ENCODE data around the gene SPTBN1.
A peak's percentile ranks its signal among the peaks of the same experiment; 100 is the strongest.

SPTBN1 gene

GRCh38 chr2:54534221-54534620 is 78.1 kb downstream of the SPTBN1 start:
- no peak for DNase-seq

DNA sequence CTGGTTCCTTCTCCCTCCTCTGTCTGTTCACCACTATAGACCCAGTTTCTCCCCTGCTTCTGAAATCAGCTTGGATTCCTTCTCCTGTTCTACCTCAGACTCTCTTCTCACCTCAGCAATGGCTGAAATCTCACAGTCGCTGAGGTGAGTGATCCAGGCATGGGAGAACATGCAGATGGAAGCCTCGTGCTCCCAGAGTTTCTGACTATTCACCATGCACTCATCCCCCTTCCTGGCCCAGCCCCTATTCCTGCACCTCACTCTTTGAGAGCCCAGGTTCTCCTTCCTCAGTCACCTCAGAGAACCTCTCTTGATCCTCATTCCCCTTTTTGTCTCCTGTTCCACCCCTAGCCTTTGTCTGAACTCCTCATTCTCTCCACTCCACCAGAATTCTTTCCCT is 78.5 kb downstream of the SPTBN1 start:
- DNase-seq: no peak

- DNase-seq: no peak
These were observed 79.6 kb downstream of the SPTBN1 start for GRCh38 chr2:54535599-54536195.

GRCh38 chr2:54536720-54537119 is 80.6 kb downstream of the SPTBN1 start:
- DNase-seq: no peak

DNA sequence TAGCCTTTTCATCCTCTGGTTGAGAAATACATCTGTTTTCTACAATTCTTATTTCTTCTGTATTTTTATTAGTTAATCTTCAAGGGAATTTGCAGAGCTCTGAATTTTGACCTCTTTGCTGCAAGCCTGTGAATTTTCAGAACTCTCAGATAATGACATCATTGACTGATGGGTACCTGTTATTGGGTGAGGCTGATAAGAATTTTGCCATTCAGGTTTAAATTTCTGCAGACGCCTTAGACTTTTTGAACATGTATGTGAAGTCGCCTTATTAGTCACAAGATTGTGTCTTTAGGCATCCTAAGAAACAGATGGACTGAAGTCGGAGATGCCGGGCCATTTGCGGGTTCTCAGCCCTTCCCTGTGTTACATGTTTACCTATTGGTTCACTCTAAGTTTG is 82.4 kb downstream of the SPTBN1 start:
- DNase-seq: no peak

- no peak for DNase-seq
These were observed 83.6 kb downstream of the SPTBN1 start for GRCh38 chr2:54539683-54540082.

GRCh38 chr2:54540194-54540593 is 84.1 kb downstream of the SPTBN1 start:
- no peak for DNase-seq

DNA sequence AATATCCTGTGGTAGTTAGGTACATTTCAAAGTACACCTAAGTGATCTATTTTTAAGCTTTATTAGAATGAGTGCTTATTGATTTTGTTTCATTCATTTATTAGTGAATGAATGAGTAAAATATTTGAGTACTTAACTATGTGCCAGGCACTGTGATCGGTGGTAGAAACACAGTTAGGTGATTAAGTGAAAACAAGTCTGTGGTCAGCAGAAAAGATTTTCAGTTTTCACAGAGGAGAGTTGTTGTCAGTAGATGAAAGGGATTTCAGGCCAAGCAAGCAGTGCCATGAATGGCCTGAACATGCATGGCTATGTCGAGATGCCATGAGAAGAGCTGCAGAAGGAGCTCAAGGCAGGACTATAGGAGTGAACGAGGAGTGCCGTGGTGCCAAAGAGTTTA is 85.9 kb downstream of the SPTBN1 start:
- DNase-seq: no peak

GRCh38 chr2:54543733-54544396 is 87.7 kb downstream of the SPTBN1 start:
- no peak for DNase-seq

DNA sequence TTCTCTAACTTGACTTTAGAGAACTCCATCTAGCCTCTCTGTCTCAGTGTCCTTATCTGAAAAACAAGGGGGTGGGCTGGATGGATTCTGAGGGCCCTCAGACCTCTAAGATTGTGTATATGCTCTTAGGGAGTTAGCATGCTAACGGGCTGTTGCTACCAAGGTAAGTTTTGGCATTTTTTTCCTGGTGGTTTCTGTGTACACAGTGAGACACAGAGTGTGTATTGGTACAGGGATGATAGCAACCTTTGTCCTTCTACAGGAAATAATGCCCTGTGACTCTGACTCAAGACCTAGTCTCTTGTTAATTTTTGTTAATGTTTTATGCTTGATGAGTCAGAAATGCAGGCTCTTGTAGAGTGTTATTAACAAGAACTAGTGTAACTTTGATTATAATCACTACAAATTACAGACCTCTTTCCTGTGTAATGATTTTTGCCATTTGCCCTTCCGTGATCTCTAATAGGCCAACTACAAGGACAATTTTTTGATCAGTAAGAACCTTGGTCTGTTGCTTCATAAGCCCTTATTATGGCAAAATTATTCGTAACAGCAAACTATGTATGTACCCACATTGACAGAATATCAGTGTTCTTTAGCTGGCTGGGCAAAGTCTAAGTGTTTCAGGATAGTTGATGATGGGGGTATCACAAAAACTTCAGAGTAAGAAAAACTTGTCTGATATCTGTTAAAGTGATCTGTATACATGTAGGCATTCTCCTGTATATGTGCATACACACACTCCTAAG is 89.7 kb downstream of the SPTBN1 start:
- DNase-seq: peak; percentile 94

DNA sequence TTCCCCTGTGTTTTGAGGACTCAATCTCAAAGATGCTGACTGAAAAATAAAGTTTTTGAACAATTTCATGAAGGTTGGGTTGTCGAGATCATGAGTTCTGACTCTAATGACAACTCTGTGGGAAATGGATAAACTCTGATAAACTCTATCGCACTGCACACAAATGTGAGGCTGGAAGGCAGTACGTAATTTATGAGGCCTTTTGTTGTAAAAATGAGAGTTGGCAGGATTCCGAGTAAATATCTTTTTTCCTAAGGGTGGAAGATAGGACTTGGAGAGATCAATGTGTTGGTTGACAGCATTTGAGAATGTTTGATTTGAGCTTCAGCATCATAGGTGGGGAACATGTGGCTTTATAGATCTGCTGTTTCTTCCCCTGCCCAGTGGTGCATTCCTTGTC is 90.4 kb downstream of the SPTBN1 start:
- no peak for DNase-seq

DNA sequence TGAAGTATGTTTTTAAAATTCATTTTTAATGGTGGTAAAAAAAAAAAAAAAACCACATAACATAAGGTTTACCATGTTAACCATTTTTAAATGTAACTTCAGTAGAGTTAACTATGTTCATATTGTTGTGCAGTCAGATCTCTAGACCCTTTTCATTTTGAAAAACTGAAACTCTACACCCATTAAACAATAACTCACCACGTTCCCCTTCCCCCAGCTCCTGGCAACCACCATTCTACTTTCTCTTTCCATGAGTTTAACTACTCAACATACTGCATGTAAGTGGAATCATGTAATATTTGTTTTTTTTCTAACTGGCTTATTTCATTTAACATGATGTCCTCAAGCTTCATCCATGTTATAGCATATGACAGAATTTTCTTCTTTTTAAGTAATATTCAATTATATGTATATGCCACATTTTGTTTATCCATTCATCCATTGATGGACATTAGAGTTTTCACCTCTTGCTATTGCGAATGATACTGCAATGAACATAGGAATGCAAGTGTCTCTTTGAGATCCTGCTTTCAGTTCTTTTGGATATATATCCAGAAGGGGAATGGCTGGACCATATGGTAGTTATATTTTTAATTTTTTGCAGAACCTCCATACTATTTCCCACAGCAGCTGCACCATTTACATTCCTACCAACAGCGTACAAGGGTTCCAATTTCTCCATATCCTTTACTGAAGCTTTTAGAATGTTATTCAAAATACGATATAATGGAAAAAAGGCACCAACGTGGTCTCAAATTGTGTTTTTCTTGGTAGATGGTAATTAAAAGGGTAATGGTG is 91.0 kb downstream of the SPTBN1 start:
- peak; percentile 40 for DNase-seq

GRCh38 chr2:54549430-54549829 is 93.3 kb downstream of the SPTBN1 start:
- no peak for DNase-seq

DNA sequence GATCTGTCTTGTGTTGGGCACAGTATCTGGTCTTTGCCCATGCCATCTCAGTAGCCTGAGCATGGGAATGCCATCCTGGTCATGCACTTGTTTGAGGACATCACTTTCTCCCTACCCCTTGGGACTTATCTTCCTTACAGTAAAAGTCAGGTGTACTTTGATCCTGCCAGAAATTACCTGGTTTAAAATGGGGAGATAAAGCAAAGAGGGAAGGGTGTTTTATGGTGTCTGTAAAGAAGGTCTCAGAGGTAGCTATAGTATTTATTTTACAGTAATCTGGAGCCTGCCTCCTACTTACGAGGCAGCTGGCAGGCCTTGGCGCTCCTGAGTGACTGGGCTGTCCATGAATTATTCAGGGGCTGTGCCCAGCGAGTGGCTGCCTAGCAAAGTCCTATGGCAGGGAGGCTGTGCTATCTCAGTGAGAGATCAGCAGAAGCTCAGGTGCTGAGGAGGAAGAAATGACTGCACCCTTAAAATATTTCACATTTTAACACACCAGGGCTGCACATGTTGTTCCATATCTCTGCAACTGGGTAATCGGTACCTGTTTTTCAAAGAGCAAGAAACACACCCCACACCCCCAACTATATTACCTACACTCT is 93.9 kb downstream of the SPTBN1 start:
- no peak for DNase-seq

GRCh38 chr2:54550547-54550946 is 94.4 kb downstream of the SPTBN1 start:
- DNase-seq: no peak

DNA sequence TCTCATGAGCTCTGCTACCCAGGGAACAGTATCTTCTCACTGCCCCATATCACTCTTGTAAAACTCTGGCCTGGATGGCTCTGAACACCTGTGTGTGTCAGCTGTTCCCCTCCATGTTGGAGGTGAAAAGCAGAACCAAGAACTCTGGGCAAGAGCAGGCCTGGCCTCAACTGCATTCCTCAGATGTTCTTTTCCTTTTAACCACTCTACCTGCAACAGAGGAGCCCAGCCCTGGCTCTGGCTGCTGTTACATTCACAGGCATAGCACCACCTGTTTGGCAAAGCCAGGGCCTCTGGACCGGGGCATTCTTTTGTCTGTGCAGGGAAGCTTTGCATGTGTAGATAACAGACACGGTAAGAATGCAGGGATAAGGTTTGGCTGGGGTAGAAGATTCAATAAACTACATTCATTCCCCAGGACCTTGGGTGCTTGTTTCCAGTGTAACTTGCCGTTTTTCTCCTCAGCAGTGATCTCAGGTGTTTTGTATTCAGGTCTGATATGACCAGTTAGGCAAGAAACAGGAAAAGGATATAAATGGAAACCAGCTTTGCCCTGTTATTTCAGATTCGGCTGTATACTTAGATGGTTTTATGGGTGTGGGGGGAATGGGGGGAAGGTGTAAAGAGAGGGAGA is 95.1 kb downstream of the SPTBN1 start:
- DNase-seq: no peak

DNA sequence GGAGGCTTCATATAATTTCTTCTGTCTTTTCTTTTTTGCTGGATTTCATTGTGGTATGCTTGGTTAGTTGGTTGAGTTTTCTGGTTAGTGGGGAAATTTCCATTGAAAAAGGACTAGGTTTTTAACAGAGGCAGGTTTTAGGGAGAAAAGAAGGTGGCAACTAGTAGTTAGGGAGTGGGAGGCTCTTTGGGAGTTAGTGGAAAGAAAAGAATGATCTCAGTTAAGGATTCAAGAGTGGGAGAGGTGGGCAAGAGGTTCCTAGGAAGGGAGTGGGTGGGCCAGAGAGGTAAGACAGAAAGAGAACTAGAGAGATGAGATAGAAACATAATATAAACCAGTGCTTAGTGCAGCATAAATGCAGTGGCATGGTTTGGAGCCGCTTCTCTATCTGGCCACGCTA is 96.9 kb downstream of the SPTBN1 start:
- no peak for DNase-seq

- DNase-seq: no peak
These were observed 97.6 kb downstream of the SPTBN1 start for GRCh38 chr2:54553775-54554174.

- no peak for DNase-seq
These were observed 99.3 kb downstream of the SPTBN1 start for GRCh38 chr2:54555318-54555837.

GRCh38 chr2:54556621-54557121 is 100.5 kb downstream of the SPTBN1 start:
- no peak for DNase-seq

- DNase-seq: no peak
These were observed 101.1 kb downstream of the SPTBN1 start for GRCh38 chr2:54557211-54557600.

GRCh38 chr2:54557601-54558187 is 101.6 kb downstream of the SPTBN1 start:
- peak; percentile 91 for DNase-seq

Data from DMS53 (cell line).